Neuron (in vitro differentiated cells): ENCODE results near the gene TLE2.
"Not testable (repeated sequence)": the region's sequence is repeated elsewhere in the genome, so short reads cannot be mapped to it uniquely, and the experiment has no call there.

Source experiments
- H2AFZ ChIP-seq: one replicate; pipeline ENCODE4 v1.6.1; 2013; ENCODE audit warnings: low read depth, mild to moderate bottlenecking, inconsistent platforms, low read length, moderate library complexity
- H3K27me3 ChIP-seq: one replicate; pipeline ENCODE4 v1.6.1; 2013; ENCODE audit warnings: low read length; ENCODE audit not compliant: insufficient read depth
- H3K36me3 ChIP-seq: one replicate; pipeline ENCODE4 v1.6.1; 2013; ENCODE audit warnings: low read length; ENCODE audit not compliant: insufficient read depth
- H3K4me1 ChIP-seq: one replicate; pipeline ENCODE4 v1.6.1; 2013; ENCODE audit warnings: low read length; ENCODE audit not compliant: insufficient read depth
- H3K4me3 ChIP-seq: 2 replicates; pipeline ENCODE4 v1.5.1; 2013; ENCODE audit warnings: mild to moderate bottlenecking, low read length, moderate library complexity
- H3K9me3 ChIP-seq: one replicate; pipeline ENCODE4 v1.6.1; 2013; ENCODE audit warnings: low read length

Gene TLE2

DNA sequence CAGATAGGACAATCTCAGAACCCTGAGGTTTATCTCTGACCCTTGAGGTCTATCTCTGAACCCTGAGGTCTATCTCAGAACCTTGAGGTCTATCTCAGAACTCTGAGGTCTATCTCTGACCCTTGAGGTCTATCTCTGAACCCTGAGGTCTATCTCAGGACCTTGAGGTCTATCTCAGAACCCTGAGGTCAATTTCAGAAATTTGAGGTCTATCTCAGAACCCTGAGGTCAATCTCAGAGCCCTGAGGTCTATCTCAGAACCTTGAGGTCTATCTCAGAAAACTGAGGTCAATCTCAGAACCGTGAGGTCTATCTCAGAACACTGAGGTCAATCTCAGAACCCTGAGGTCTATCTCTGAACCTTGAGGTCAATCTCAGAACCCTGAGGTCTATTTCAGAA is 2.3 kb downstream of the TLE2 start:
- Histone ChIP-seq H3K4me3 (no peak overlapping the region), H3K27me3 (peaks cover 78% of the 10 kb centered on the region), H3K9me3 (peaks cover 7% of the 10 kb centered on the region)

DNA sequence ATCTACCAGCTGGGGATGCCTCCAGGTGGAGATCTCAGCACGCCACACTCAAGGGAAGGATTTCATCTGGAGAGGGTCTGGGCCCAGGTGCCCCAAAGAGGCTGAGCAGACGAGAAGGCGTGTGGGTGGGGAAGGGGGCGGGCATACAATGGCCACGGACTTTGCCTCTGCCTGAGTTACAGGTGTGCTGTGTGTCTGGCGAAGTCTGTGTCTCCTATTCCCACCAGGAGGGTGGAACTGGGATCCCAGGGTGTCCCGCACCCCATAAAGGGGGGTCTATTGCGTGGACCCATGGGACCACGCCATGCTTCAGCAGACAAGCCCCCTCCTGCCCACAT is 3.6 kb downstream of the TLE2 start:
- Histone ChIP-seq H3K27me3 (peaks cover 68% of the 10 kb centered on the region), H3K9me3 (peaks cover 5% of the 10 kb centered on the region), H3K36me3 (no peaks in the 10 kb centered on the region), H3K4me1 (peaks cover 4% of the 10 kb centered on the region), H2AFZ (no peak overlapping the region), H3K4me3 (no peak overlapping the region)

More for the DNA sequence above, 2.3 kb downstream of the TLE2 start:
- no peaks in the 10 kb centered on the region for H3K36me3 ChIP-seq
- peaks cover 4% of the 10 kb centered on the region for H3K4me1 ChIP-seq
- no peak overlapping the region for H2AFZ ChIP-seq

GRCh38 chr19:3024870-3025548 is 4.1 kb downstream of the TLE2 start:
- Histone ChIP-seq H3K36me3 (no peaks in the 10 kb centered on the region), H3K27me3 (peaks cover 63% of the 10 kb centered on the region), H3K4me3 (no peak overlapping the region), H3K9me3 (peaks cover 5% of the 10 kb centered on the region), H2AFZ (no peak overlapping the region), H3K4me1 (peaks cover 4% of the 10 kb centered on the region)

GRCh38 chr19:3024509-3024869 is 4.6 kb downstream of the TLE2 start:
- Histone ChIP-seq H3K36me3 (no peaks in the 10 kb centered on the region), H2AFZ (no peak overlapping the region), H3K27me3 (peaks cover 57% of the 10 kb centered on the region), H3K9me3 (peaks cover 5% of the 10 kb centered on the region), H3K4me3 (no peak overlapping the region), H3K4me1 (peaks cover 4% of the 10 kb centered on the region)

- Histone ChIP-seq H3K4me1 (no peaks in the 10 kb centered on the region), H3K36me3 (no peaks in the 10 kb centered on the region), H3K4me3 (no peak overlapping the region), H3K27me3 (peaks cover 28% of the 10 kb centered on the region), H2AFZ (no peak overlapping the region), H3K9me3 (no peaks in the 10 kb centered on the region)
Observed at GRCh38 chr19:3020321-3020960, 8.6 kb downstream of the TLE2 start.

DNA sequence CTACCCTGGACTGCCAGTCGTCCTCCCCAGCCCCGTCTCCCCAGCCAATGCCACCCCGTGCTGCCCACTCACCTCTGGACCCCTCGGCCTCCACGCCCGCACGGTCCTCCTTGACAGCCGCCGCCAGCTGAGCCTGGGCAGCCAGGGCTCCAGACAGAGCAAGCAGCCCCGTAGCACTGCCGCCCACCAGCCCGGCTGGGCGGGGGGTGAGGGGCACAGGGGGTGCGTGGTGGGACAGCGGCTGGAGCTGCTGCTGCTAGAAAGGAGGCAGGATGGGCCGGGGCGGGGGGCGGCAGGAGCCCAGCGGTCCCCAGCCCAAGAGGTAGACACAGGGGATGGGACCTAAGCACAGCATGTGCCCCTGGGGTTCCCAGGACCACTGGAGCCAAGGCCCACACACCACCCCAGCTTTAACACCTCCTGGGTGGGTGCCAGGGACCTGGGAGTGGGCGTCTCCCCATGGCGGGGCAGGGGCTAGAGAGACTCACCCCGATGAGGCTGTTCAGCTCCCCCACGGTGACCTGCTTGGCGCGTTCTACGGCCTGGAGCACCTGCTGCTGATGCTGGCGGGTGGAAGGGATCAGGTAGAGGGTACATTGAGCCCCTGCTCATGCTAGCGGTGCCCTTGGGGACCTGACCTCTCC is 9.7 kb downstream of the TLE2 start:
- no peaks in the 10 kb centered on the region for H3K4me1 ChIP-seq
- H3K36me3 ChIP-seq = no peaks in the 10 kb centered on the region
- no peak overlapping the region for H3K4me3 ChIP-seq
- no peak overlapping the region for H2AFZ ChIP-seq
- H3K27me3 ChIP-seq = peaks cover 17% of the 10 kb centered on the region
- H3K9me3 ChIP-seq = no peaks in the 10 kb centered on the region

GRCh38 chr19:3017923-3018322 is 11.2 kb downstream of the TLE2 start:
- Histone ChIP-seq H3K4me3 (no peak overlapping the region), H3K27me3 (peaks cover 7% of the 10 kb centered on the region), H3K36me3 (no peaks in the 10 kb centered on the region), H3K4me1 (peaks cover 1% of the 10 kb centered on the region), H2AFZ (no peak overlapping the region), H3K9me3 (no peaks in the 10 kb centered on the region)

DNA sequence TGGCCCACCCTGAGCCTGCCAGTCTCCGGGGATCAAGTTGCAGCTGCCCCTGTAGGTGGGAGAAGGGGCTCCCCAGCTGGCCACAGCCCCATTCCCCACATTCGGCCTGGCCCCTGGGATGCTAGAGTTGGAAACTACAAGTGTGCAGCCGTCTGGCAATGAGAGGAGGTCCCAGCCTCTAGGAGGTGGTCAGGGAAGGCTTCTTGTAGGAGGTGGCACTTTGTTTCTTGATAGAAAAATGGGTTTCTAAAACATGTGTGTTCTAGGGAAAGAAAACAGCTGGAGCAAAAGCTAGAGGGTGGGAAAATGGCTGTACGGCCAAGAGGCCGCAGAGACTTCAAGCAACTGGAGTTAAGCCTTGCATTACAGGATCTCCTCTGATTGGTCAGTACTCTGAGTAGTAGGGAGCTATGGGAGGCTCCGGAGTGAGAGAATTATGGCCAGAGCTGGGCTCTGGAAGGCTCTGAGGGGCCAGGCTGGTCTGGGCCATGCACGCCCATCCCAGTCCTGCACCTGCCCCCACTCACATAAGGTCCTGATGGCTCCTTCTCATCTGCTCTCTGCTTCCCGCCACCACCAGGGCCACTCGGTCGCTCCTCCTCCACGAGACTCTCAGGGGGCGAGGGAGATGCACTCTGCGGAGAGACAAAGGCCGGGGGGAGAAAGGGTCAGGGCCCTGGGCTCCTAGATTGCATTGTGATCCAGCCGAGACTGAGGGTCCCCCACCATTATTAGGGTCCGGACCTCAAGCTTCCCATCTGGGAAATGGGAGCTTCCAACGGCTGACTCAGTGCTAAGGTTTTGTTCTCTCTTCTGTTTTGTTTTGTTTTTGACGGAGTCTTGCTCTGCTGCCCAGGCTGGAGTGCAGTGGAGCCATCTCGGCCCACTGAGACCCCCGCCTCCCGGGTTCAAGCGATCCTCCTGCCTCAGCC is 13.7 kb downstream of the TLE2 start:
- Histone ChIP-seq H3K4me3 (no peak overlapping the region), H3K9me3 (no peaks in the 10 kb centered on the region), H2AFZ (no peak overlapping the region), H3K36me3 (no peaks in the 10 kb centered on the region), H3K4me1 (peaks cover 6% of the 10 kb centered on the region), H3K27me3 (peaks cover 16% of the 10 kb centered on the region)

GRCh38 chr19:3014135-3014534 is 14.9 kb downstream of the TLE2 start:
- Histone ChIP-seq H3K4me1 (peaks cover 6% of the 10 kb centered on the region), H3K36me3 (no peaks in the 10 kb centered on the region), H3K27me3 (peaks cover 24% of the 10 kb centered on the region), H3K4me3 (no peak overlapping the region), H3K9me3 (no peaks in the 10 kb centered on the region), H2AFZ (no peak overlapping the region)

GRCh38 chr19:3013263-3013725 is 15.8 kb downstream of the TLE2 start:
- no peaks in the 10 kb centered on the region for H3K36me3 ChIP-seq
- H3K4me3 ChIP-seq = no peak overlapping the region
- H2AFZ ChIP-seq = no peak overlapping the region
- H3K27me3 ChIP-seq = peaks cover 26% of the 10 kb centered on the region
- peaks cover 6% of the 10 kb centered on the region for H3K4me1 ChIP-seq
- H3K9me3 ChIP-seq = no peaks in the 10 kb centered on the region

- no peak overlapping the region for H2AFZ ChIP-seq
- H3K4me1 ChIP-seq = peaks cover 6% of the 10 kb centered on the region
- H3K36me3 ChIP-seq = no peaks in the 10 kb centered on the region
- H3K4me3 ChIP-seq = no peak overlapping the region
- no peaks in the 10 kb centered on the region for H3K9me3 ChIP-seq
- peaks cover 26% of the 10 kb centered on the region for H3K27me3 ChIP-seq
Observed at GRCh38 chr19:3012621-3013262, 16.3 kb downstream of the TLE2 start.

GRCh38 chr19:3012059-3012458 is 17.0 kb downstream of the TLE2 start:
- not testable (repeated sequence) for H3K9me3 ChIP-seq, H2AFZ ChIP-seq, H3K4me3 ChIP-seq, H3K36me3 ChIP-seq, H3K4me1 ChIP-seq
- H3K27me3 ChIP-seq = peaks cover 26% of the 10 kb centered on the region
